ENCODE results near the gene SFSWAP.
"Not testable (repeated sequence)": the region's sequence is repeated elsewhere in the genome, so short reads cannot be mapped to it uniquely, and the experiment has no call there.

DNA sequence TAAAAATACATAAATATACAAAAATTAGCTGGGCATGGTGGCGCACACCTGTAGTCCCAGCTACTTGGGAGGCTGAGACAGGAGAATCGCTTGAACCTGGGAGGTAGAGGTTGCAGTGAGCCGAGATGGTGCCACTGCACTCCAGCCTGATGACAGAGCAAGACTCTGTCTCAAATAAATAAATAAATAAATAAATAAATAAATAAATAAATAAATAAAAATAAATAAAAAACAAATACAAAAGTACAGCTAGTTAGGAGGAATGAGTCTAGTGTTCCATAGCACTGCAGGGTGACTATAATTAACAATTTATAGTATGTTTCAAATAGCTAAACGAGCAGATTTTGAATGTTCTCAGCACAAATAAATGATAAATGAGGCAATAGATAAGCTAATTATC is 4.2 kb upstream of the SFSWAP start:
- TF ChIP-seq CTCF, POLR2A (IDR thresholded peaks at IDR 0.05): not testable (repeated sequence)

Measured in testis (tissue), 2 donors.